Neural progenitor cell (in vitro differentiated cells): ENCODE data around the gene DHFR2. TPM values are rescaled to one million over a fixed set of nuclear protein-coding genes. Genes with fewer than 3 reads are reported as not detected.

Source experiments
- DNase-seq: peaks from one replicate; pipeline ENCODE4 v3.0.0-alpha.2; 2016; ENCODE audit warnings: low spot score
- H2AFZ ChIP-seq: fragments of 200-600 bp; sonication (generic); replicated peaks from 2 replicates; pipeline ENCODE4 v1.6.1; 2016; ENCODE audit warnings: antibody characterized with exemption
- H3F3A ChIP-seq: fragments of 200-600 bp; sonication (generic); 2 replicates; pipeline ENCODE4 v1.6.1; 2016; ENCODE audit warnings: antibody characterized with exemption, low read depth
- H3K27ac ChIP-seq: fragments of 200-600 bp; sonication (generic); 2 replicates; pipeline ENCODE4 v1.5.1; 2016; ENCODE audit warnings: mild to moderate bottlenecking
- H3K27me3 ChIP-seq: fragments of 200-600 bp; sonication (generic); 2 replicates; pipeline ENCODE4 v1.6.1; 2016; ENCODE audit warnings: mild to moderate bottlenecking, moderate library complexity
- H3K36me3 ChIP-seq: fragments of 200-600 bp; sonication (generic); 2 replicates; pipeline ENCODE4 v1.5.1; 2016
- H3K4me1 ChIP-seq: fragments of 200-600 bp; sonication (generic); 2 replicates; pipeline ENCODE4 v1.6.1; 2016; ENCODE audit warnings: mixed run types
- H3K4me2 ChIP-seq: fragments of 200-600 bp; sonication (generic); 2 replicates; pipeline ENCODE4 v1.6.1; 2016
- H3K4me3 ChIP-seq: fragments of 200-600 bp; sonication (generic); 2 replicates; pipeline ENCODE4 v1.5.1; 2016
- H3K79me2 ChIP-seq: fragments of 200-600 bp; sonication (generic); 2 replicates; pipeline ENCODE4 v1.6.1; 2016; ENCODE audit warnings: low read depth
- H3K9ac ChIP-seq: fragments of 200-600 bp; sonication (generic); 2 replicates; pipeline ENCODE4 v1.6.1; 2016
- H3K9me3 ChIP-seq: fragments of 200-600 bp; sonication (generic); 2 replicates; pipeline ENCODE4 v1.5.1; 2016; ENCODE audit warnings: low read depth
- H4K20me1 ChIP-seq: fragments of 200-600 bp; sonication (generic); 2 replicates; pipeline ENCODE4 v1.6.1; 2016; ENCODE audit warnings: low read depth
- H3K27ac Mint-ChIP-seq: 3 replicates; pipeline ENCODE4 v1.8.0; 2021; ENCODE audit warnings: mixed read lengths
- H3K27me3 Mint-ChIP-seq: 2 replicates; pipeline ENCODE4 v1.8.0; 2022; ENCODE audit warnings: low read depth, mild to moderate bottlenecking, inconsistent platforms, moderate library complexity, mixed read lengths; ENCODE audit not compliant: insufficient read depth
- H3K36me3 Mint-ChIP-seq: 3 replicates; pipeline ENCODE4 v1.8.0; 2021; ENCODE audit warnings: mixed read lengths
- H3K4me1 Mint-ChIP-seq: 3 replicates; pipeline ENCODE4 v1.8.0; 2021; ENCODE audit warnings: mixed read lengths
- H3K4me3 Mint-ChIP-seq: 3 replicates; pipeline ENCODE4 v1.8.0; 2021; ENCODE audit warnings: mild to moderate bottlenecking, moderate library complexity, mixed read lengths
- H3K9me3 Mint-ChIP-seq: 3 replicates; pipeline ENCODE4 v1.8.0; 2020; ENCODE audit warnings: mixed read lengths
- CTCF ChIP-seq: fragments of 200-600 bp; sonication (generic); IDR thresholded peaks from 2 replicates; pipeline ENCODE4 v1.5.1; 2017; ENCODE audit warnings: antibody characterized with exemption, mild to moderate bottlenecking
- EZH2 ChIP-seq: fragments of 200-600 bp; sonication (generic); IDR thresholded peaks from 2 replicates; pipeline ENCODE4 v1.6.1; 2017; ENCODE audit warnings: antibody characterized with exemption, mild to moderate bottlenecking, moderate library complexity
- EZH2phosphoT487 ChIP-seq: fragments of 200-600 bp; sonication (generic); IDR thresholded peaks from 2 replicates; pipeline ENCODE4 v1.6.1; 2017; ENCODE audit warnings: antibody characterized with exemption
- total RNA-seq: library from RNA; depleted of rRNA; stranded (reverse); fragments of >200 nt; gene quantifications from 2 replicates; pipeline ENCODE4 v1.2.3, GENCODE V29; 2015; ENCODE audit warnings: low replicate concordance

Gene DHFR2
- total RNA-seq, 1 donor from 2014 or later: 8.8 TPM

- H3K9ac ChIP-seq: no peak overlapping the region
- no peaks in the 10 kb centered on the region for H3K27me3 Mint-ChIP-seq
- no peaks in the 10 kb centered on the region for H4K20me1 ChIP-seq
- H3F3A ChIP-seq: no peaks in the 10 kb centered on the region
- H3K27ac ChIP-seq: no peak overlapping the region
- DNase-seq: no peak
- H3K4me3 Mint-ChIP-seq: no peak overlapping the region
- H3K9me3 ChIP-seq: no peaks in the 10 kb centered on the region
- peaks cover 43% of the 10 kb centered on the region for H3K36me3 Mint-ChIP-seq
- H3K27ac Mint-ChIP-seq: no peak overlapping the region
- peaks cover 10% of the 10 kb centered on the region for H3K79me2 ChIP-seq
- no peaks in the 10 kb centered on the region for H3K36me3 ChIP-seq
- no peaks in the 10 kb centered on the region for H3K27me3 ChIP-seq
- no peak overlapping the region for H2AFZ ChIP-seq
- no peaks in the 10 kb centered on the region for H3K4me1 ChIP-seq
- TF ChIP-seq CTCF: no peak
- TF ChIP-seq EZH2phosphoT487: no peak
- TF ChIP-seq EZH2: no peak
- H3K4me3 ChIP-seq: no peak overlapping the region
- no peak overlapping the region for H3K4me2 ChIP-seq
- peaks cover 14% of the 10 kb centered on the region for H3K9me3 Mint-ChIP-seq
- H3K4me1 Mint-ChIP-seq: no peaks in the 10 kb centered on the region
Measured at GRCh38 chr3:94076055-94076454, 13.3 kb upstream of the DHFR2 start.

- no peaks in the 10 kb centered on the region for H4K20me1 ChIP-seq
- H3K27ac ChIP-seq: no peak overlapping the region
- no peaks in the 10 kb centered on the region for H3K27me3 Mint-ChIP-seq
- peaks cover under 1% of the 10 kb centered on the region for H3K4me1 Mint-ChIP-seq
- H3K4me2 ChIP-seq: no peak overlapping the region
- peaks cover 40% of the 10 kb centered on the region for H3K36me3 Mint-ChIP-seq
- no peak for DNase-seq
- no peak overlapping the region for H3K9ac ChIP-seq
- no peaks in the 10 kb centered on the region for H3K36me3 ChIP-seq
- peaks cover 10% of the 10 kb centered on the region for H3K9me3 Mint-ChIP-seq
- H3F3A ChIP-seq: no peaks in the 10 kb centered on the region
- H3K4me3 Mint-ChIP-seq: no peak overlapping the region
- no peak overlapping the region for H2AFZ ChIP-seq
- H3K4me1 ChIP-seq: no peaks in the 10 kb centered on the region
- TF ChIP-seq EZH2phosphoT487: no peak
- TF ChIP-seq CTCF: no peak
- no peak for TF ChIP-seq EZH2
- H3K9me3 ChIP-seq: no peaks in the 10 kb centered on the region
- H3K27me3 ChIP-seq: no peaks in the 10 kb centered on the region
- H3K27ac Mint-ChIP-seq: no peak overlapping the region
- H3K79me2 ChIP-seq: peaks cover 5% of the 10 kb centered on the region
- H3K4me3 ChIP-seq: no peak overlapping the region
Measured at GRCh38 chr3:94071713-94072284, 9.1 kb upstream of the DHFR2 start.

GRCh38 chr3:94070341-94070911 is 7.7 kb upstream of the DHFR2 start:
- Histone ChIP-seq H3K9me3 (no peaks in the 10 kb centered on the region), H3K9ac (no peak overlapping the region), H3K27me3 (no peaks in the 10 kb centered on the region), H3K36me3 (no peaks in the 10 kb centered on the region), H3K4me1 (no peaks in the 10 kb centered on the region), H3F3A (no peaks in the 10 kb centered on the region), H2AFZ (no peak overlapping the region), H3K4me2 (no peak overlapping the region), H4K20me1 (no peaks in the 10 kb centered on the region), H3K4me3 (no peak overlapping the region), H3K79me2 (peaks cover 5% of the 10 kb centered on the region), H3K27ac (no peak overlapping the region)
- Mint-ChIP-seq H3K36me3 (peaks cover 31% of the 10 kb centered on the region), H3K9me3 (peaks cover 10% of the 10 kb centered on the region), H3K4me3 (no peak overlapping the region), H3K27me3 (no peaks in the 10 kb centered on the region), H3K27ac (no peak overlapping the region), H3K4me1 (peaks cover 9% of the 10 kb centered on the region)
- no peak for DNase-seq
- TF ChIP-seq EZH2phosphoT487: no peak
- no peak for TF ChIP-seq CTCF
- TF ChIP-seq EZH2: no peak
